Hepatocyte (in vitro differentiated cells): ENCODE results near the gene NOC3L. TPM values are rescaled to one million over a fixed set of nuclear protein-coding genes. Genes with fewer than 3 reads are reported as not detected.
A peak's percentile ranks its signal among the peaks of the same experiment; 100 is the strongest.

ENCODE experiments used
- DNase-seq: peaks from one replicate; pipeline ENCODE4 v3.0.0-alpha.2; 2016; ENCODE audit warnings: low spot score
- H2AFZ ChIP-seq: fragments of 200-600 bp; sonication (generic); 2 replicates; pipeline ENCODE4 v1.6.0; 2016; ENCODE audit warnings: antibody characterized with exemption, mild to moderate bottlenecking
- H3K27ac ChIP-seq: fragments of 200-600 bp; sonication (generic); 2 replicates; pipeline ENCODE4 v1.5.1; 2016; ENCODE audit warnings: mild to moderate bottlenecking
- H3K27me3 ChIP-seq: fragments of 200-600 bp; sonication (generic); 2 replicates; pipeline ENCODE4 v1.6.1; 2016
- H3K36me3 ChIP-seq: fragments of 200-600 bp; sonication (generic); replicated peaks from 2 replicates; pipeline ENCODE4 v1.5.1; 2016; ENCODE audit warnings: low read depth; ENCODE audit not compliant: insufficient read depth
- H3K4me1 ChIP-seq: fragments of 200-600 bp; sonication (generic); 2 replicates; pipeline ENCODE4 v1.5.1; 2016; ENCODE audit warnings: mild to moderate bottlenecking, moderate library complexity; ENCODE audit not compliant: insufficient read depth
- H3K4me2 ChIP-seq: fragments of 200-600 bp; sonication (generic); 2 replicates; pipeline ENCODE4 v1.6.0; 2016
- H3K4me3 ChIP-seq: fragments of 200-600 bp; sonication (generic); 2 replicates; pipeline ENCODE4 v1.5.1; 2016; ENCODE audit warnings: mild to moderate bottlenecking
- H3K79me2 ChIP-seq: fragments of 200-600 bp; sonication (generic); 2 replicates; pipeline ENCODE4 v1.6.0; 2017; ENCODE audit warnings: mild to moderate bottlenecking
- H3K9me2 ChIP-seq: fragments of 200-600 bp; sonication (generic); replicated peaks from 2 replicates; pipeline ENCODE4 v1.6.0; 2017; ENCODE audit warnings: mild to moderate bottlenecking; ENCODE audit not compliant: insufficient read depth
- H3K9me3 ChIP-seq: fragments of 200-600 bp; sonication (generic); 2 replicates; pipeline ENCODE4 v1.5.1; 2016; ENCODE audit warnings: low read depth, mild to moderate bottlenecking
- H4K20me1 ChIP-seq: fragments of 200-600 bp; sonication (generic); 2 replicates; pipeline ENCODE4 v1.6.0; 2016; ENCODE audit warnings: mild to moderate bottlenecking; ENCODE audit not compliant: insufficient read depth, poor library complexity, severe bottlenecking
- EZH2 ChIP-seq: fragments of 200-600 bp; sonication (generic); IDR thresholded peaks from 2 replicates; pipeline ENCODE4 v1.6.1; 2016; ENCODE audit warnings: antibody characterized with exemption, mild to moderate bottlenecking, borderline replicate concordance
- EZH2phosphoT487 ChIP-seq: fragments of 200-600 bp; sonication (generic); IDR thresholded peaks from one replicate; pipeline ENCODE4 v1.6.1; 2018; ENCODE audit warnings: antibody characterized with exemption, mild to moderate bottlenecking, low read depth, moderate library complexity; ENCODE audit not compliant: unreplicated experiment, severe bottlenecking
- WGBS: methylation state at CpG from one replicate; pipeline ENCODE4 v1.1.6; 2016; ENCODE audit warnings: low lambda C conversion rate; ENCODE audit errors: missing lambda C conversion rate; 5-methylcytosine and 5-hydroxymethylcytosine counted together
- polyA plus RNA-seq: library from polyadenylated mRNA; unstranded; fragments of >200 nt; fragmentation: Nextera tagmentation; extraction: Ambion mirVana; gene quantifications from 2 replicates; pipeline ENCODE4 v1.2.1, GENCODE V29; 2016
- total RNA-seq: library from RNA; depleted of rRNA; stranded (reverse); fragments of >200 nt; gene quantifications from 2 replicates; pipeline ENCODE4 v1.2.3, GENCODE V29; 2014
- TF ChIP-seq, protein P1 (sequence below): fragments of 200-600 bp; sonication (generic); IDR thresholded peaks from 2 replicates; pipeline ENCODE4 v1.5.1; 2016; ENCODE audit warnings: antibody characterized with exemption, mild to moderate bottlenecking; ENCODE audit not compliant: poor library complexity

NOC3L gene
- total and polyA plus RNA-seq, 2 experiments from 2014 or later = 9.4 to 20.5 TPM

DNA sequence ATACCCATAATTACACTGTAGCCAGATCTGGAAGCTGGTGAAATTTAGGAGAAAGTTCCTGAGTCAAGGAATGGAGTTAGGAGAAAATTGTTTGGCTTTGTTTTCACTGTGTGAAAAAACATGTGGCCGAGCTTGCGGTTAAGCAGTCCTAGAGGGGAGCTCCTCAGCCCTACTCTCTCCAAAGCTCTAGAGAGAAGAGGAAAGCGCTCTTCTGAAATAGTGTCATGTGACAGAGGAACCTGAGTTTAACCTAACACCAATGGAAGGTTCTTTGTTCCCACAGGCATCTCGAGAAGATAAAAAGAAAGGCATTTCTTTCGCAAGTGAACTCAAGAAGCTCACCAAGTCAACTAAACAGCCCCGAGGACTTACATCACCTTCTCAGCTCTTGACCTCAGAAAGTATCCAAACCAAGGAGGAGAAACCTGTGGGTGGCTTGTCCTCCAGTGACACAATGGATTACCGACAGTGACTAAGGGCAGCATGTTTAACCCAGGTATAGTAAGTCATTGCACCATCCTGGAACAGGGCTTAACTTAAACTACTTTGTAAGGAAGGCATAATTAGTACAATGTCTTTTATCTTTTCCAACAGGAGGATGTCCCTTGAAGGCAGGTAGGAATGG lies 38.0 kb downstream of the NOC3L start:
- 90% methylated on average over 7 of the region's 7 CpGs for WGBS

GRCh38 chr10:94320285-94320914 lies 42.3 kb downstream of the NOC3L start:
- Histone ChIP-seq H3K9me3 (no peaks in the 10 kb centered on the region), H3K4me1 (peaks cover 2% of the 10 kb centered on the region), H2AFZ (no peak overlapping the region), H3K4me2 (no peak overlapping the region), H3K36me3 (no peaks in the 10 kb centered on the region), H3K79me2 (no peaks in the 10 kb centered on the region), H4K20me1 (no peaks in the 10 kb centered on the region), H3K9me2 (no peaks in the 10 kb centered on the region), H3K4me3 (no peak overlapping the region), H3K27me3 (no peaks in the 10 kb centered on the region), H3K27ac (no peak overlapping the region)
- DNase-seq = peak; percentile 81
- WGBS = 19% methylated on average over 2 of the region's 2 CpGs
- TF ChIP-seq EZH2 (no peak), EZH2phosphoT487 (no peak)
- TF ChIP-seq, protein P1, sequence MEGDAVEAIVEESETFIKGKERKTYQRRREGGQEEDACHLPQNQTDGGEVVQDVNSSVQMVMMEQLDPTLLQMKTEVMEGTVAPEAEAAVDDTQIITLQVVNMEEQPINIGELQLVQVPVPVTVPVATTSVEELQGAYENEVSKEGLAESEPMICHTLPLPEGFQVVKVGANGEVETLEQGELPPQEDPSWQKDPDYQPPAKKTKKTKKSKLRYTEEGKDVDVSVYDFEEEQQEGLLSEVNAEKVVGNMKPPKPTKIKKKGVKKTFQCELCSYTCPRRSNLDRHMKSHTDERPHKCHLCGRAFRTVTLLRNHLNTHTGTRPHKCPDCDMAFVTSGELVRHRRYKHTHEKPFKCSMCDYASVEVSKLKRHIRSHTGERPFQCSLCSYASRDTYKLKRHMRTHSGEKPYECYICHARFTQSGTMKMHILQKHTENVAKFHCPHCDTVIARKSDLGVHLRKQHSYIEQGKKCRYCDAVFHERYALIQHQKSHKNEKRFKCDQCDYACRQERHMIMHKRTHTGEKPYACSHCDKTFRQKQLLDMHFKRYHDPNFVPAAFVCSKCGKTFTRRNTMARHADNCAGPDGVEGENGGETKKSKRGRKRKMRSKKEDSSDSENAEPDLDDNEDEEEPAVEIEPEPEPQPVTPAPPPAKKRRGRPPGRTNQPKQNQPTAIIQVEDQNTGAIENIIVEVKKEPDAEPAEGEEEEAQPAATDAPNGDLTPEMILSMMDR = peak; percentile 90

More for the DNA sequence above, 38.0 kb downstream of the NOC3L start:
- H3K4me1 ChIP-seq = no peaks in the 10 kb centered on the region
- H2AFZ ChIP-seq = no peak overlapping the region
- H3K4me2 ChIP-seq = no peak overlapping the region
- H3K36me3 ChIP-seq = no peaks in the 10 kb centered on the region
- no peaks in the 10 kb centered on the region for H4K20me1 ChIP-seq
- H3K9me2 ChIP-seq = no peaks in the 10 kb centered on the region
- no peak for TF ChIP-seq EZH2phosphoT487
- TF ChIP-seq, protein P1 = no peak
- H3K27me3 ChIP-seq = no peaks in the 10 kb centered on the region
- no peak overlapping the region for H3K27ac ChIP-seq
- H3K79me2 ChIP-seq = no peaks in the 10 kb centered on the region
- DNase-seq = no peak
- H3K9me3 ChIP-seq = no peaks in the 10 kb centered on the region
- H3K4me3 ChIP-seq = no peak overlapping the region

DNA sequence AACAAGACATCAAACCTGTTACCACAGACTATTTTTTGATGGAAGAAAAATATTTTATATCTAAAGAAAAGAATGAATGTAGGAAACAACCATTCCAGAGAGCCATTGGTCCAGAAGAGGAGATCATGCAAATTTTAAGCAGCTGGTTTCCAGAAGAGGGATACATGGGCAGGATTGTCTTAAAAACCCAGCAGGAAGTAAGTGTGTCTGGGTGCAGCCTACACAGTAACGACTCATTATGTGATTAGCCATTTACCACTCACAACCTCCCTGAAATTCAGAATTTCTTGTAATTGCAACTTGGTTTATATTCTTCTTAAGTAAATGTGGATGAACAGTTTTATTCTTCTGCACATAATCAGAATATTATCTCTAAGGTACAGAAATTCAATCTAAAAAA lies 46.2 kb downstream of the NOC3L start:
- Histone ChIP-seq H3K27ac (peak overlapping the region; percentile 67), H3K9me3 (no peaks in the 10 kb centered on the region)

More for the DNA sequence above, 46.2 kb downstream of the NOC3L start:
- Histone ChIP-seq H2AFZ (no peak overlapping the region), H3K4me3 (no peak overlapping the region), H3K4me1 (peaks cover 2% of the 10 kb centered on the region), H3K36me3 (no peaks in the 10 kb centered on the region), H3K4me2 (peak overlapping the region; percentile 32), H3K27me3 (no peaks in the 10 kb centered on the region), H4K20me1 (no peaks in the 10 kb centered on the region), H3K9me2 (no peaks in the 10 kb centered on the region), H3K79me2 (no peaks in the 10 kb centered on the region)
- no peak for TF ChIP-seq EZH2phosphoT487
- no peak for TF ChIP-seq EZH2
- TF ChIP-seq, protein P1 = no peak
- 78% methylated on average over 1 of the region's 1 CpG for WGBS
- DNase-seq = no peak
